Glomerular visceral epithelial cell (primary cell): ENCODE results near the gene MASP2.
"Not testable (repeated sequence)": the region's sequence is repeated elsewhere in the genome, so short reads cannot be mapped to it uniquely, and the experiment has no call there.

Experiments
- DNase-seq: peaks from one replicate; pipeline ENCODE4 v3.0.0-alpha.2; 2016; ENCODE audit errors: extremely low spot score

MASP2 gene

DNA sequence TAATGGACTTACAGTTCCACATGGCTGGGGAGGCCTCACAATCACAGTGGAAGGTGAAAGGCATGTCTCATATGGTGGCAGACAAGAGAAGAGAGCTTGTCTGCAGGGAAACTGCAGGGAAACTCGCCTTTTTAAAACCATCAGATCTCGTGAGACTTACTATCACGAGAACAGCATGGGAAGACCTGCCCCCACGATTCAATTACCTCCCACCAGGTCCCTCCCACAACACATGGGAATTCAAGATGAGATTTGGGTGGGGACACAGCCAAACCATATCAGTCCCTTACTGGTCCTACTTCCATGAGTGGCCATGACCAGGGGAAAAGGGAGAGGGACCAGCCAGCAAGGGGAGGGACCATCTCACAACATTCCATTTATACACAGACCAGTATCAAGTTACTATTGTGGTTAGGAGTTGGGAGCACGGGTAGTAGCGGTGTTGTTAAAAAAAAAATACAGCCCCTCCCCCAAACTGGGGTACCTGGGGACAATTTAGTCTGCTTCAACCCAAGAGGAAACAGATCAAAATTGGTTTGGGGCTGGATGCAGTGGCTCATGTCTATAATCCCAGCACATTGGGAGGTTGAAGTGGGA, 57.0 kb downstream of the MASP2 start:
- DNase-seq = not testable (repeated sequence)

DNA sequence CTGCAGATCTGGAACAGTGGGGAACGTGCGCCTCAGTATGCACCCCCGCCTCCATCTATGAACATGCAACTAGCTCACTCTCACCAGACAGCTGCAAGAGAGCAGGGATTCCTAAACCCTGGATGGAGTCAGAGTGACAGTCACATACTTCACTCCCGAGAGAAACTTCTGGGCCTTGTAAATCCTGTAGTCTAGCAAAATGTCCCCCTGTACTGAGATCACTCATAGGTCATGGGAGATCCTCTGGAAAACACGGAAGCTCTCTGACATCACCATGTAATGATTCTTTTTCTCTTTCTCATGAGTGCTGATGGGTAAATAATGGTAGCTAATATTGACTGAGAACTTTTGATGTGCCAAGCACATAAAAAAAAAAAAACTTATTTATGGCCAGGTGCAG, 57.9 kb downstream of the MASP2 start:
- DNase-seq = no peak

DNA sequence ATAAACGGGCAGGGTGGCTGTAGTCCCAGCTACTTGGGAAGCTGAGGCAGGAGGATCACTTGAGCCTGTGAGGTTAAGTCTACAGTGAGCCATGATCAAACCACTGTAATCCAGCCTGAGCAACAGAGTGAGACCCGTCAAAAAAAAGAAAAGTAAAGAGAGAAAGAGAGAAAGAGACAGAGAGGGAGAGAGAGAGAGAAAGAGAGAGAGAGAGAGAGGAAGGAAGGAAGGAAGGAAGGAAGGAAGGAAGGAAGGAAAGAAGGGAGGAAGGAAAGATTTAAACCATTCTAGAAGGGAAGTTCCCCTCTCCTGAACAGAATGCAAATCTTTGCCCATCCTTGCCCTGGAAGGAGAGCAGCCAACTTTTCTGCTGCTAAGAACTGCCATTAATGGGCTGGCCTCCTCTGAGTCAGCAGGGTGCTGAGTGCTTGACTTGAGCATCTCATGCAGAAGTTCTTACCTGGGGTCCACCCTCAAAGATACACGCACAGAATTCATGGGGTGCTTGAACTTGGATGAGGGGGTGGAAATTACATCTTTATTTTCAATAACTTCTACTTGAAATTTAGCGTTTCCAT, 59.1 kb downstream of the MASP2 start:
- no peak for DNase-seq

- DNase-seq = no peak
Observed at GRCh38 chr1:10986525-10986890, 60.5 kb downstream of the MASP2 start.

- no peak for DNase-seq
Observed at GRCh38 chr1:10980841-10981727, 66.0 kb downstream of the MASP2 start.

DNA sequence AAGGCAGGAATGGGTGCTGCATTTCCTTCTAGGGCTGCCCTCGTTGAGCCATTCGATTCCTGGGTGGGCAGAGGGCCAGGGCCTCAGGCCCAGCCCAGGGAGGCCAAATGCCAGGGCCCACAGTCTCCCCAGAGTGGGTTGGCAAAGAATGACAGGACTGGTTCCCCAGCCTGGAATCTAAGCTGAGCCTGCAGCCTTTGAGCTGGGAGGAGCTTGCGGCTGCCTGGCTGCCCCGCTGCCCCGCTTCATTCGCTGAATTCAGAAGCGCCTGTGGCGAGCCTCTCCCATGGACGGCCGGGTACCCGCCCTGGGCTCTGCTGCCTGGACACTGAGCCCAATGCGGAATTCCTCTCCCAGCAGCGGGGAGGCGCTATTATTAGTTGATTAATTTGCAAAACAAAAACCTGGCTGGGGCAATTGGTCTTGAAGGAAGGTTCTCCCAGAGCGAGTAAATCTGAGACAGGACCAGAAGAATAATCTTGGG, 66.9 kb downstream of the MASP2 start:
- peak; percentile 55 for DNase-seq

- no peak for DNase-seq
Observed at GRCh38 chr1:10979483-10979920, 67.5 kb downstream of the MASP2 start.

DNA sequence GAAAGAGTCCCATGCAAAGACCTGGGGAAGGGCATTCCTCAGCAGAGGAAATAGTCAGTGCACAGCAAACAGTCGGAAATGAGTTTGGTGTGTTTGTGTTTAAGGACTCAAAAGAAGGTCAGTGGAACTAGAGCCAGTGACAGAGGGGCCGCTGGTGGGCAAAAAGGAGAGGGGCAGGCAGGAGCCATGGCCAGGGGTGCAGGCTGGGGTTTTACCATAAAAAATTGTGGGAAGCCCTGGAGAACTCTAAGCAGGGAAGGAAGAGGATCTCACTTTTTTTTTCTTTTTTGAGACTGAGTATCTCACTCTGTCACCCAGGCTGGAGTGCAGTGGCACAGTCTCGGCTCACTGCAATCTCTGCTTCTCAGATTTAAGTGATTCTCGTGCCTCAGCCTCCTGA, 68.3 kb downstream of the MASP2 start:
- DNase-seq = no peak
